GM21737 (cell line): ENCODE results near the gene MCCD1.

Source experiments
- ATAC-seq: cut with Tn5 transposase; IDR thresholded peaks from one replicate; pipeline ENCODE4 v1.9.1; 2021; ENCODE audit warnings: mild to moderate bottlenecking, moderate library complexity; ENCODE audit not compliant: unreplicated experiment

The MCCD1 gene

GRCh38 chr6:31568537-31568961 lies 39.8 kb downstream of the MCCD1 start:
- peak; percentile 53 for ATAC-seq

- no peak for ATAC-seq
Observed at GRCh38 chr6:31569861-31570536, 41.2 kb downstream of the MCCD1 start.

GRCh38 chr6:31572041-31572911 lies 43.5 kb downstream of the MCCD1 start, which contains the start of gene LTA:
Gene LTA (plus strand): TSS chr6:31572289. CDS start chr6:31572743, 454 bp downstream.
- peak; percentile 34 for ATAC-seq

DNA sequence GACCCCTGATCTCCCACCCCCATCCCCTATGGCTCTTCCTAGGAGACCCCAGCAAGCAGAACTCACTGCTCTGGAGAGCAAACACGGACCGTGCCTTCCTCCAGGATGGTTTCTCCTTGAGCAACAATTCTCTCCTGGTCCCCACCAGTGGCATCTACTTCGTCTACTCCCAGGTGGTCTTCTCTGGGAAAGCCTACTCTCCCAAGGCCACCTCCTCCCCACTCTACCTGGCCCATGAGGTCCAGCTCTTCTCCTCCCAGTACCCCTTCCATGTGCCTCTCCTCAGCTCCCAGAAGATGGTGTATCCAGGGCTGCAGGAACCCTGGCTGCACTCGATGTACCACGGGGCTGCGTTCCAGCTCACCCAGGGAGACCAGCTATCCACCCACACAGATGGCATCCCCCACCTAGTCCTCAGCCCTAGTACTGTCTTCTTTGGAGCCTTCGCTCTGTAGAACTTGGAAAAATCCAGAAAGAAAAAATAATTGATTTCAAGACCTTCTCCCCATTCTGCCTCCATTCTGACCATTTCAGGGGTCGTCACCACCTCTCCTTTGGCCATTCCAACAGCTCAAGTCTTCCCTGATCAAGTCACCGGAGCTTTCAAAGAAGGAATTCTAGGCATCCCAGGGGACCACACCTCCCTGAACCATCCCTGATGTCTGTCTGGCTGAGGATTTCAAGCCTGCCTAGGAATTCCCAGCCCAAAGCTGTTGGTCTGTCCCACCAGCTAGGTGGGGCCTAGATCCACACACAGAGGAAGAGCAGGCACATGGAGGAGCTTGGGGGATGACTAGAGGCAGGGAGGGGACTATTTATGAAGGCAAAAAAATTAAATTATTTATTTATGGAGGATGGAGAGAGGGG lies 44.7 kb downstream of the MCCD1 start:
- no peak for ATAC-seq

GRCh38 chr6:31574106-31575061 lies 45.6 kb downstream of the MCCD1 start:
- no peak for ATAC-seq

DNA sequence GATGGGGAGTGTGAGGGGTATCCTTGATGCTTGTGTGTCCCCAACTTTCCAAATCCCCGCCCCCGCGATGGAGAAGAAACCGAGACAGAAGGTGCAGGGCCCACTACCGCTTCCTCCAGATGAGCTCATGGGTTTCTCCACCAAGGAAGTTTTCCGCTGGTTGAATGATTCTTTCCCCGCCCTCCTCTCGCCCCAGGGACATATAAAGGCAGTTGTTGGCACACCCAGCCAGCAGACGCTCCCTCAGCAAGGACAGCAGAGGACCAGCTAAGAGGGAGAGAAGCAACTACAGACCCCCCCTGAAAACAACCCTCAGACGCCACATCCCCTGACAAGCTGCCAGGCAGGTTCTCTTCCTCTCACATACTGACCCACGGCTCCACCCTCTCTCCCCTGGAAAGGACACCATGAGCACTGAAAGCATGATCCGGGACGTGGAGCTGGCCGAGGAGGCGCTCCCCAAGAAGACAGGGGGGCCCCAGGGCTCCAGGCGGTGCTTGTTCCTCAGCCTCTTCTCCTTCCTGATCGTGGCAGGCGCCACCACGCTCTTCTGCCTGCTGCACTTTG lies 46.7 kb downstream of the MCCD1 start, which contains the start of gene TNF:
TNF (plus strand) TSS at position 231 of the 567 bp plus-strand sequence; CDS start at position 408, 177 bp downstream.
- no peak for ATAC-seq

- no peak for ATAC-seq
Observed at GRCh38 chr6:31575952-31576685, 47.4 kb downstream of the MCCD1 start.

DNA sequence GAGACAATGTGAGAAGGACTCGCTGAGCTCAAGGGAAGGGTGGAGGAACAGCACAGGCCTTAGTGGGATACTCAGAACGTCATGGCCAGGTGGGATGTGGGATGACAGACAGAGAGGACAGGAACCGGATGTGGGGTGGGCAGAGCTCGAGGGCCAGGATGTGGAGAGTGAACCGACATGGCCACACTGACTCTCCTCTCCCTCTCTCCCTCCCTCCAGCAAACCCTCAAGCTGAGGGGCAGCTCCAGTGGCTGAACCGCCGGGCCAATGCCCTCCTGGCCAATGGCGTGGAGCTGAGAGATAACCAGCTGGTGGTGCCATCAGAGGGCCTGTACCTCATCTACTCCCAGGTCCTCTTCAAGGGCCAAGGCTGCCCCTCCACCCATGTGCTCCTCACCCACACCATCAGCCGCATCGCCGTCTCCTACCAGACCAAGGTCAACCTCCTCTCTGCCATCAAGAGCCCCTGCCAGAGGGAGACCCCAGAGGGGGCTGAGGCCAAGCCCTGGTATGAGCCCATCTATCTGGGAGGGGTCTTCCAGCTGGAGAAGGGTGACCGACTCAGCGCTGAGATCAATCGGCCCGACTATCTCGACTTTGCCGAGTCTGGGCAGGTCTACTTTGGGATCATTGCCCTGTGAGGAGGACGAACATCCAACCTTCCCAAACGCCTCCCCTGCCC lies 48.3 kb downstream of the MCCD1 start:
- no peak for ATAC-seq

DNA sequence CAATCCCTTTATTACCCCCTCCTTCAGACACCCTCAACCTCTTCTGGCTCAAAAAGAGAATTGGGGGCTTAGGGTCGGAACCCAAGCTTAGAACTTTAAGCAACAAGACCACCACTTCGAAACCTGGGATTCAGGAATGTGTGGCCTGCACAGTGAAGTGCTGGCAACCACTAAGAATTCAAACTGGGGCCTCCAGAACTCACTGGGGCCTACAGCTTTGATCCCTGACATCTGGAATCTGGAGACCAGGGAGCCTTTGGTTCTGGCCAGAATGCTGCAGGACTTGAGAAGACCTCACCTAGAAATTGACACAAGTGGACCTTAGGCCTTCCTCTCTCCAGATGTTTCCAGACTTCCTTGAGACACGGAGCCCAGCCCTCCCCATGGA lies 48.8 kb downstream of the MCCD1 start:
- no peak for ATAC-seq

- no peak for ATAC-seq
Observed at GRCh38 chr6:31578184-31579118, 49.7 kb downstream of the MCCD1 start.

DNA sequence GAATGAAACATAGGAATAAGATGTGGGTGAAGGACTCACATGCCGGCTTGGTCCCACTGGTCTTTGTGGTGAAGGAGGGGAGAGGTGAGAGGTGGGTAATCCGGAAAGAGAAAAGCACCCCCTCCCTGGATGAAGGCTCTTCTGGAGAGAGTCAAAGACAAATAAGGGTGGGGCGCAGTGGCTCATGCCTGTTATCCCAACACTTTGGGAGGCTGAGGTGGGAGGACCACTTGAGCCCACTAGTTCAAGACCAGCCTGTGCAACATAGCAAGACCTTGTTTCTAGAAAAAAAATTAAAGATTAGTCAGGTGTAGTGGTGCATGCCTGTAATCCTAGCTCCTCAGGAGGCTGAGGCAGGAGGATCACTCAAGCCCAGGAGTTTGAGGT lies 50.4 kb downstream of the MCCD1 start:
- no peak for ATAC-seq
